GM21528 (cell line): Measurements from ENCODE around the gene UST.

Experiments used
- ATAC-seq: cut with Tn5 transposase; IDR thresholded peaks from one replicate; pipeline ENCODE4 v1.9.1; 2021; ENCODE audit warnings: mild to moderate bottlenecking, moderate library complexity; ENCODE audit not compliant: unreplicated experiment, low FRiP score

UST gene

GRCh38 chr6:148746363-148747144, at the start of gene UST:
Gene UST, plus strand, starts transcription at chr6:148747030. Its CDS starts 401 bp downstream, at chr6:148747431.
- peak; percentile 31 for ATAC-seq

- no peak for ATAC-seq
Observed at GRCh38 chr6:148697895-148698440, 48.9 kb upstream of the UST start.

- no peak for ATAC-seq
Observed at GRCh38 chr6:148698671-148699180, 48.1 kb upstream of the UST start.

- ATAC-seq: no peak
Observed at GRCh38 chr6:148700047-148700715, 46.6 kb upstream of the UST start.

- peak; percentile 86 for ATAC-seq
Observed at GRCh38 chr6:148700741-148701311, 46.0 kb upstream of the UST start.

GRCh38 chr6:148701375-148701774, 45.5 kb upstream of the UST start:
- peak; percentile 29 for ATAC-seq

GRCh38 chr6:148703900-148704299, 42.9 kb upstream of the UST start:
- no peak for ATAC-seq

GRCh38 chr6:148704400-148705246, 42.2 kb upstream of the UST start:
- no peak for ATAC-seq

- no peak for ATAC-seq
Observed at GRCh38 chr6:148708707-148709106, 38.1 kb upstream of the UST start.

GRCh38 chr6:148709577-148709976, 37.3 kb upstream of the UST start:
- no peak for ATAC-seq

- ATAC-seq: no peak
Observed at GRCh38 chr6:148711833-148712654, 34.8 kb upstream of the UST start.

- no peak for ATAC-seq
Observed at GRCh38 chr6:148713033-148713738, 33.6 kb upstream of the UST start.

- ATAC-seq: no peak
Observed at GRCh38 chr6:148713921-148714320, 32.9 kb upstream of the UST start.

GRCh38 chr6:148716811-148717210, 30.0 kb upstream of the UST start:
- no peak for ATAC-seq

- no peak for ATAC-seq
Observed at GRCh38 chr6:148720406-148720805, 26.4 kb upstream of the UST start.

- ATAC-seq: no peak
Observed at GRCh38 chr6:148720897-148721296, 25.9 kb upstream of the UST start.

- no peak for ATAC-seq
Observed at GRCh38 chr6:148723484-148723883, 23.3 kb upstream of the UST start.

- no peak for ATAC-seq
Observed at GRCh38 chr6:148724428-148724827, 22.4 kb upstream of the UST start.

GRCh38 chr6:148727104-148727503, 19.7 kb upstream of the UST start:
- no peak for ATAC-seq
